SJSA1 (cell line): ENCODE results near the gene SLC16A10. TPM values are rescaled to one million over a fixed set of nuclear protein-coding genes. Genes with fewer than 3 reads are reported as not detected.

Experiments
- DNase-seq, 2 experiments: peaks; one replicate each; pipeline ENCODE4 v3.0.0-alpha.2; 2015 to 2020; ENCODE audit warnings: low spot score in 2 of 2, low read depth in 1 of 2
- H3K27ac ChIP-seq: fragments of 250-450 bp; sonication (Bioruptor Pico); 2 replicates; pipeline ENCODE4 v1.5.1; 2020; ENCODE audit warnings: mild to moderate bottlenecking, moderate library complexity
- H3K27me3 ChIP-seq: fragments of 250-450 bp; sonication (Bioruptor Pico); replicated peaks from 2 replicates; pipeline ENCODE4 v1.5.1; 2020; ENCODE audit warnings: mild to moderate bottlenecking, moderate library complexity
- H3K36me3 ChIP-seq: fragments of 250-450 bp; sonication (Bioruptor Pico); 2 replicates; pipeline ENCODE4 v1.5.1; 2020; ENCODE audit warnings: mild to moderate bottlenecking
- H3K4me1 ChIP-seq: fragments of 250-450 bp; sonication (Bioruptor Pico); replicated peaks from 2 replicates; pipeline ENCODE4 v1.6.1; 2021; ENCODE audit warnings: mild to moderate bottlenecking
- H3K4me3 ChIP-seq: fragments of 250-450 bp; sonication (Bioruptor Pico); 2 replicates; pipeline ENCODE4 v1.5.1; 2020; ENCODE audit warnings: mild to moderate bottlenecking
- H3K9me3 ChIP-seq: fragments of 250-450 bp; sonication (Bioruptor Pico); replicated peaks from 2 replicates; pipeline ENCODE4 v1.5.1; 2020; ENCODE audit warnings: mild to moderate bottlenecking
- total RNA-seq: library from RNA; depleted of rRNA; stranded (reverse); fragments of >200 nt; shearing (Covaris generic); gene quantifications from 2 replicates; pipeline ENCODE4 v1.2.3, GENCODE V29; 2014

The SLC16A10 gene
- total RNA-seq, 1 experiment from 2014 or later = not detected

- Histone ChIP-seq H3K4me1 (no peaks in the 10 kb centered on the region), H3K9me3 (no peaks in the 10 kb centered on the region), H3K36me3 (no peaks in the 10 kb centered on the region), H3K27ac (no peak overlapping the region), H3K27me3 (peaks cover 5% of the 10 kb centered on the region; the same call in 1 of the 2 replicates), H3K4me3 (no peak overlapping the region)
- DNase-seq = no peak
Observed at GRCh38 chr6:111208933-111209332, 121.6 kb downstream of the SLC16A10 start.

GRCh38 chr6:111210194-111210728 lies 123.0 kb downstream of the SLC16A10 start:
- Histone ChIP-seq H3K27ac (no peak overlapping the region), H3K4me3 (no peak overlapping the region), H3K4me1 (no peaks in the 10 kb centered on the region), H3K9me3 (no peaks in the 10 kb centered on the region), H3K36me3 (no peaks in the 10 kb centered on the region), H3K27me3 (peaks cover 5% of the 10 kb centered on the region; the same call in 1 of the 2 replicates)
- DNase-seq = peak in 1 of 2 experiments; percentile 50

- no peak for DNase-seq
- Histone ChIP-seq H3K4me1 (no peaks in the 10 kb centered on the region), H3K27ac (no peak overlapping the region), H3K9me3 (no peaks in the 10 kb centered on the region), H3K27me3 (peaks cover 5% of the 10 kb centered on the region; the same call in 1 of the 2 replicates), H3K36me3 (no peaks in the 10 kb centered on the region), H3K4me3 (no peak overlapping the region)
Observed at GRCh38 chr6:111211411-111212030, 124.2 kb downstream of the SLC16A10 start.

DNA sequence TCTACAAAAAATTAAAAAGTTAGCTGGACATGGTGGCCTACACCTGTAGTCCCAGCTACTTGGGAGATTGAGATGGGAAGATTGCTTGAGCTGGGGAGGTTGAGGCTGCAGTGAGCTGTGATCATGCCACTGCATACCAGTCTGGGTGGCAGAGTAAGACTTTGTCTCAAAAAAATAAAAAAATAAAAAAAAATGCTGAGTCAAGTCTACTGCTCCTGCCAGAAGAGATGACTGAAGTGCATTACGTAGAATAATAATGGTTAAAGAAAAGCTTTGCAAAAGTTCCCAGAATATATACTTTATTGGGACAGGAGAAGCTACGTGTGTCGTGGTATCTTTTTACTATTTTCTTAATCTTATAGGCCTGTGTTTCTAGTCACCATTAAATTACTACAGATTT lies 125.3 kb downstream of the SLC16A10 start:
- Histone ChIP-seq H3K27me3 (no peaks in the 10 kb centered on the region), H3K4me1 (no peaks in the 10 kb centered on the region), H3K4me3 (no peak overlapping the region), H3K27ac (no peak overlapping the region), H3K9me3 (no peaks in the 10 kb centered on the region), H3K36me3 (no peaks in the 10 kb centered on the region)
- no peak for DNase-seq

DNA sequence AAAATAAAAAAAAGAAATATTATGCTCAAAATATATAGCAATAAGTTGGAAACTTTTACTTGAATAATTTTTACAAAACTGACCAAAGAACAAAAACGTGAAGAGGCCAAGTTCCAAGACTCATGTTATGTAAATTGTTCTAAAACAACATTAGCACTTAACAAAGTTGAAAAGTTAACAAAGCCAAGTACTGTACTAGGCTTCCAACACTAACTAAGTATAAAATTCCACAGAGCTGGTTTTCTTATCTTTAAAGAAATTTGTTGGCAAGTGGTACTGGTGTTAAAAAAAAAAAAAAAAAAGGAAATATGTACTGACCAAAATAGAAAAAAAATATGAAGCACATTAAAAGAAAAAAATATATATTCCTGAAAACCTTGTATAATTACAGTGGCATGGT lies 127.8 kb downstream of the SLC16A10 start:
- Histone ChIP-seq H3K4me3 (no peak overlapping the region), H3K4me1 (no peaks in the 10 kb centered on the region), H3K9me3 (no peaks in the 10 kb centered on the region), H3K27ac (no peak overlapping the region), H3K27me3 (no peaks in the 10 kb centered on the region), H3K36me3 (no peaks in the 10 kb centered on the region)
- no peak for DNase-seq

DNA sequence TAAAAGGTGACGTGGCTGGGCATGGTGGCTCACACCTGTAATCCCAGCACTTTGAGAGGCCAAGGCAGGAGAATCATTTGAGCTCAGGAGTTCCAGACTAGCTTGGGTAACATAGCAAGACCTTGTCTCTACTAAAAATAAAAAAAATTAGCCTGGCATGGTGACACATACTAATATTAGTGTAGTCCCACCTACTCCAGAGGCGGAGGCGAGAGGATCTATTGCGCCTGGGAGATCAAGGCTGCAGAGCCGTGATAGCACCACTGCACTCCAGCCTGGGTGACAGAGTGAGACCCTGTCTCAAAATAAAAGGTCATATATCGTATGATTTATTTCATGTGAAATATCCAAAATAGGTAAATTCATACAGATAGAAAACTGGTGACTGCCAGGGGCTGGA lies 132.5 kb downstream of the SLC16A10 start:
- no peaks in the 10 kb centered on the region for H3K4me1 ChIP-seq
- no peak overlapping the region for H3K4me3 ChIP-seq
- no peak for DNase-seq
- no peak overlapping the region for H3K27ac ChIP-seq
- H3K36me3 ChIP-seq = no peaks in the 10 kb centered on the region
- no peaks in the 10 kb centered on the region for H3K27me3 ChIP-seq
- H3K9me3 ChIP-seq = no peaks in the 10 kb centered on the region

- Histone ChIP-seq H3K27me3 (no peaks in the 10 kb centered on the region), H3K36me3 (no peaks in the 10 kb centered on the region), H3K4me3 (no peak overlapping the region), H3K9me3 (no peaks in the 10 kb centered on the region), H3K27ac (no peak overlapping the region), H3K4me1 (no peaks in the 10 kb centered on the region)
- DNase-seq = no peak
Observed at GRCh38 chr6:111220383-111221031, 133.2 kb downstream of the SLC16A10 start.

GRCh38 chr6:111221804-111222203 lies 134.5 kb downstream of the SLC16A10 start:
- Histone ChIP-seq H3K27me3 (no peaks in the 10 kb centered on the region), H3K9me3 (no peaks in the 10 kb centered on the region), H3K36me3 (no peaks in the 10 kb centered on the region), H3K4me3 (no peak overlapping the region), H3K27ac (no peak overlapping the region), H3K4me1 (no peaks in the 10 kb centered on the region)
- DNase-seq = no peak

DNA sequence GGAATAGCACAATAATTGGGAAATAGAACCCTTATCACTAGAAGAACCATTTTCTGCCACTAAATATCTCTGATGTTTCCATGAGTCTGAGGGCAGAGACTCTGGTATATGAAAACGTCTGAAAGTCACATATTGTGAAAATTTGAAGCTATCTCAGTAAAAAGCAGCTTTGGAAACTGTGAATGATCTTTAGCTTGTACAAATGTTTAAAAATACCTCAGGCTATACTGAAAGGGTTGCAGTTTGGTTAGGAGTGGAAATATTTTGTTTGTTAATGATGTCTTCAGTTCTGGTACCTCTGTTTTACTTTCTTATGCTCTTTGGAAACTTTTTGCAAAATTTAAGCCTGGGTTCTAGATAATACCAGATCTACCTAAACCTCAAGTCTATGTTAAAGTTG lies 135.0 kb downstream of the SLC16A10 start:
- no peak overlapping the region for H3K27ac ChIP-seq
- H3K36me3 ChIP-seq = no peaks in the 10 kb centered on the region

GRCh38 chr6:111228094-111228493 lies 140.8 kb downstream of the SLC16A10 start:
- no peaks in the 10 kb centered on the region for H3K9me3 ChIP-seq
- peak overlapping the region; percentile 65 for H3K27ac ChIP-seq
- H3K36me3 ChIP-seq = no peaks in the 10 kb centered on the region
- no peak overlapping the region for H3K4me3 ChIP-seq
- H3K27me3 ChIP-seq = no peaks in the 10 kb centered on the region
- H3K4me1 ChIP-seq = peaks cover 35% of the 10 kb centered on the region
- no peak for DNase-seq

More for the DNA sequence above, 135.0 kb downstream of the SLC16A10 start:
- Histone ChIP-seq H3K4me3 (no peak overlapping the region), H3K9me3 (no peaks in the 10 kb centered on the region), H3K4me1 (no peaks in the 10 kb centered on the region), H3K27me3 (no peaks in the 10 kb centered on the region)
- DNase-seq = no peak

- peak overlapping the region; percentile 34; the same call in 1 of the 2 replicates for H3K27ac ChIP-seq
- no peaks in the 10 kb centered on the region for H3K36me3 ChIP-seq
- 0 out of 2 replicates have a peak, but pooled peaks cover 2% of the 10 kb centered on the region for H3K9me3 ChIP-seq
- no peaks in the 10 kb centered on the region for H3K27me3 ChIP-seq
- no peak overlapping the region for H3K4me3 ChIP-seq
- H3K4me1 ChIP-seq = peaks cover 35% of the 10 kb centered on the region
- no peak for DNase-seq
Observed at GRCh38 chr6:111230351-111231089, 143.2 kb downstream of the SLC16A10 start.

DNA sequence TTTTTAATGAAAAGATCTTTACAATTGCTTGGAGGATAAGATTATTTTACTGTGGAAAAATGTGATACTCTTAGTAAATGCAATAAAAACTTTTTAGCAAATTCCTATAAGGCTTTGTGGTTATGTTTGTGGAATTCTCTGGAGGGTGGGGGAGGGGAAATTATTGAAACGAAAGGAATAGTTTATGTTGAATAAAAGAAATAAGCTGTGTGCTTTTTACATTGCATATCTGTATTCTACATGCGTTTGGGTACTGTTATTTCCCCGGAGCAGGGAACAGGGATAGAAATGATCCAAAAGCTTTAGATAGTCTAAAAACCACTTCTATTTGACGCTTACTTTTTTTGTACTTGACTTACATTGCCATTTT lies 143.8 kb downstream of the SLC16A10 start:
- DNase-seq = no peak
- H3K36me3 ChIP-seq = no peaks in the 10 kb centered on the region
- no peak overlapping the region for H3K4me3 ChIP-seq
- no peak overlapping the region for H3K27ac ChIP-seq
- no peaks in the 10 kb centered on the region for H3K27me3 ChIP-seq
- H3K9me3 ChIP-seq = 0 out of 2 replicates have a peak, but pooled peaks cover 2% of the 10 kb centered on the region
- peaks cover 35% of the 10 kb centered on the region for H3K4me1 ChIP-seq

- Histone ChIP-seq H3K4me1 (peaks cover 26% of the 10 kb centered on the region), H3K27ac (no peak overlapping the region), H3K36me3 (no peaks in the 10 kb centered on the region), H3K4me3 (no peak overlapping the region), H3K9me3 (0 out of 2 replicates have a peak, but pooled peaks cover 2% of the 10 kb centered on the region), H3K27me3 (no peaks in the 10 kb centered on the region)
- no peak for DNase-seq
Observed at GRCh38 chr6:111237852-111238251, 150.5 kb downstream of the SLC16A10 start.
